ENCODE measurements around the gene MTF1. TPM values are rescaled to one million over a fixed set of nuclear protein-coding genes. Genes with fewer than 3 reads are reported as not detected.
A peak's percentile ranks its signal among the peaks of the same experiment; 100 is the strongest.
"Not testable (repeated sequence)": the region's sequence is repeated elsewhere in the genome, so short reads cannot be mapped to it uniquely, and the experiment has no call there.

The MTF1 gene
- 4.3 and 5.2 TPM in 2 replicates for total RNA-seq

DNA sequence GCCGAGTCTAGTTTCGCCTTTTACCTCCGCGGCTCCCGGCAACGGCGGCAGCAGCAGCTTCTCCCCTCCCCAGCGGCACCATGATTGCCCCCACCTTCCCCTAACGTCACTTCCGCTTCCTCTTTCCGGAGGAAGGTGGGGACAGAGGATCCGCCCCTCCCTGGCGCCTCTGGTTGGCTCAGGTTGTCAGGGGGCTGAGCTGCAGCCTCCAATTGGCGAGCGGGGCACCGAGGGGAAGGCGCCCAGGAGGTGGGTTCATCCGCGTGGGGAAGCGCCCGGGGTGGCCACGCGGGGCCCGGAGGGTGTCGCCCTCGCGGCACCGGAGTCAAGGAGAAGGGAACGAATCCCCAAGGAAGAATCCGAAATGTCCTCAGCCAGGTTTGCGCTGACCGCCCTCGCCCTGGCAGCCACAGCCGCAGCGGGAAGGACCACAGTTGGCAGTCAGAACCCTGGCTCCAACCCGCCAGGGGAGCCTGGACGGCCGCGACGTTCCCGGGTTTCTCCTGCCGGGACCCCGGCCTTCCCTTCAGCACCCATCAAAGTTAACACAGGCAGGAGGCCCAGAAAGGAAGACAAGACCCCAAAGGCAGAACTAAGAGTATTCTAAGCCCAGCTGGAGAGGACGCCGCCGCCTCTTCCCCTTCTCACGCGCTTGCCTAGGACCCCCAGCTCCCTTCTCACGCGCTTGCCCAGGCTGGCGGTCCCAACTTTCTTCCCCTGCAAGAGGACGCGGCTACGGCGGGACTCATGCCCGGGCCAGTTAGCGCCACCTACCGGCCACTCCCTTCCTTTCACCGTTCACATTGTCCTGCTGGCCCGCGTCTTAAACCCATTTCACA is at the start of gene MTF1:
TSS of gene MTF1 (minus strand) at position 86 of the 839 bp plus-strand sequence. CDS start 1,934 bp downstream, outside the sequence.
- no peaks in the 10 kb centered on the region for H3K27me3 ChIP-seq (ENCODE audit: control insufficient read depth, insufficient read depth, low read length)
- peak; percentile 82 for DNase-seq (ENCODE audit: low read depth)
- H3K36me3 ChIP-seq (ENCODE audit: control insufficient read depth, insufficient read depth, low read length): peaks cover 3% of the 10 kb centered on the region
- peak within 1 kb of the TSS; percentile 85 for H3K4me3 ChIP-seq (ENCODE audit: low read depth, low read length)
- TF ChIP-seq, protein P1, sequence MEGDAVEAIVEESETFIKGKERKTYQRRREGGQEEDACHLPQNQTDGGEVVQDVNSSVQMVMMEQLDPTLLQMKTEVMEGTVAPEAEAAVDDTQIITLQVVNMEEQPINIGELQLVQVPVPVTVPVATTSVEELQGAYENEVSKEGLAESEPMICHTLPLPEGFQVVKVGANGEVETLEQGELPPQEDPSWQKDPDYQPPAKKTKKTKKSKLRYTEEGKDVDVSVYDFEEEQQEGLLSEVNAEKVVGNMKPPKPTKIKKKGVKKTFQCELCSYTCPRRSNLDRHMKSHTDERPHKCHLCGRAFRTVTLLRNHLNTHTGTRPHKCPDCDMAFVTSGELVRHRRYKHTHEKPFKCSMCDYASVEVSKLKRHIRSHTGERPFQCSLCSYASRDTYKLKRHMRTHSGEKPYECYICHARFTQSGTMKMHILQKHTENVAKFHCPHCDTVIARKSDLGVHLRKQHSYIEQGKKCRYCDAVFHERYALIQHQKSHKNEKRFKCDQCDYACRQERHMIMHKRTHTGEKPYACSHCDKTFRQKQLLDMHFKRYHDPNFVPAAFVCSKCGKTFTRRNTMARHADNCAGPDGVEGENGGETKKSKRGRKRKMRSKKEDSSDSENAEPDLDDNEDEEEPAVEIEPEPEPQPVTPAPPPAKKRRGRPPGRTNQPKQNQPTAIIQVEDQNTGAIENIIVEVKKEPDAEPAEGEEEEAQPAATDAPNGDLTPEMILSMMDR (IDR thresholded peaks at IDR 0.05; ENCODE audit: insufficient read depth, low read length, poor library complexity, severe bottlenecking): peak; percentile 85

DNA sequence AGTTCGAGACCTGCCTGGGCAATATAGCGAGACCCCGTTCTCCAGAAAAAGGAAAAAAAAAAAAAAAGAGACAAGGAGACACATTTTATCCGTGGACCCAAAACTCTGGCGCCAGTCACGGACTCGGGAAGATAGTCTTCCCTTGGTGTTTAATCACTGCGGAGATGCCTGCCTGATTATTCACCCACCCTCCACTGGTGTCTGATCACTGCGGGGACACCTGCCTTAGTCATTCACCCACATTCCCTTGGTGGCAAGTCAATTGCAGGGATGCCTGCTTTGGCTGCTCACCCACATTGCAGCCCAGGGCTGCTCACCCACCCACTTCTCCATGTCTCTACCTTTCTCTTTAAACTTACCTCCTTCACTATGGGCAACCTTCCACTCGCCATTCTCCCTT is 49.1 kb upstream of the MTF1 start:
- H3K4me3 ChIP-seq (ENCODE audit: low read depth, low read length); H3K36me3 ChIP-seq (ENCODE audit: control insufficient read depth, insufficient read depth, low read length); H3K27me3 ChIP-seq (ENCODE audit: control insufficient read depth, insufficient read depth, low read length); DNase-seq (ENCODE audit: low read depth): not testable (repeated sequence)

DNA sequence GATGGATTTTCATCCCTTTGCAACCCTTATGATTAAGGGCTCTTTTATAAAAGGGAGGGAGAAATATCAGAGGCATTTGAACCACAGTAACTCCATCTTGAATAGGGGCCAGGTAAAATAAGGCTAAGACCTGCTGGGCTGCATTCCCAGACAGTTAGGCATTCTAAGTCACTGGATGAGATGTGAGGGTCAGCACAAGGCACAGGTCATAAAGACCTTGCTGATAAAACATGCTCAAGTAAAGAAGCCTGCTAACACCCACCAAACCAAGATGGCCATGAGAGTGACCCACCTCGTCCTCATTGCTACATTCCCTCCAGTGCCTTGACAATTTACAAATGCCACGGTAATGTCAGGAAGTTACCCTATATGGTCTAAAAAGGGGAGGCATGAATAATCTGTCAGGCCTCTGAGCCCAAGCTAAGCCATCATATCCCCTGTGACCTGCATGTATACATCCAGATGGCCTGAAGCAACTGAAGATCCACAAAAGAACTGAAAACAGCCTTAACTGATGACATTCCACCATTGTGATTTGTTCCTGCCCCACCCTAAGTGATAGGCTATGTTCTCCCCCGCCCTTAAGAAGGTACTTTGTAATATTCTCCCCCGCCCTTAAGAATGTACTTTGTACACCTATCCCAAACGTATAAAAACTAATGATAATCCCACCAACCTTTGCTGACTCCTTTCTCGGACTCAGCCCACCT is 48.2 kb upstream of the MTF1 start:
- H3K27me3 ChIP-seq (ENCODE audit: control insufficient read depth, insufficient read depth, low read length); DNase-seq (ENCODE audit: low read depth); H3K4me3 ChIP-seq (ENCODE audit: low read depth, low read length); H3K36me3 ChIP-seq (ENCODE audit: control insufficient read depth, insufficient read depth, low read length): not testable (repeated sequence)

DNA sequence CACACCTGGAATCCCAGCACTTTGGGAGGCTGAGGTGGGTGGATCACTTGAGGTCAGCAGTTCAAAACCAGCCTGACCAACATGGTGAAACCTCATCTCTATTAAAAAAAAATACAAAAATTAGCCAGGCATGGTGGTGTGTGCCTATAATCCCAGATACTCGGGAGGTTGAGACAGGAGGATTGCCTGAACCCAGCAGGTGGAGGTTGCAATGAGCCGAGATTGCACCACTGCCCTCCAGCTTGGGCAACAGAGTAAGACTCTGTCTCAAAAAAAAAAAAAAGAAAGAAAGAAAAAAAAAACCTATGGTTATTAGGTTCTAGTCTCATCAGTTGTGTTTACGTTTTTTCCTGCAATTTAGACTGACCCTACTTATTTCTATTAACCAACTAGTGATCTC is 47.2 kb upstream of the MTF1 start:
- DNase-seq (ENCODE audit: low read depth); H3K4me3 ChIP-seq (ENCODE audit: low read depth, low read length); H3K27me3 ChIP-seq (ENCODE audit: control insufficient read depth, insufficient read depth, low read length); H3K36me3 ChIP-seq (ENCODE audit: control insufficient read depth, insufficient read depth, low read length): not testable (repeated sequence)

DNA sequence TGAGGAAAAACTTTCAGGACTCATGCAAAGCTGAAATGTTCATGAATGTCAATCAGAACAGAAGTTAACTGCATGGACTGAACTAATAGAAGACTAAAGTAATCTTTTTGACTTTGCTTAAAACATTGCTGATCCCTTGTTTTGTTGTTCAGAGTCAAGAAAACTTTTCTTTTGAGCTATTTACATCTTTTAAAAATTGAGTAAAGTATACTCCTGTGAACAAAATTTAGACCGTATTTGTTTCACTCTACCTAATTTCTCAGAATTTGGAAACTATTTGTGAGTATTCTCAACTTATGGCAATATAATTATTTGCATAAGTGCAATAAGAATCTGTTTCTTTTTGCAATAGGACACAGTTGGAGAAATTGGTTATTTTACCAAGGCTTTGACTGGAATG is 46.3 kb upstream of the MTF1 start:
- Histone ChIP-seq H3K4me3 (ENCODE audit: low read depth, low read length) (no peak overlapping the region), H3K27me3 (ENCODE audit: control insufficient read depth, insufficient read depth, low read length) (no peaks in the 10 kb centered on the region), H3K36me3 (ENCODE audit: control insufficient read depth, insufficient read depth, low read length) (no peaks in the 10 kb centered on the region)
- DNase-seq (ENCODE audit: low read depth): no peak
- TF ChIP-seq, protein P1 (IDR thresholded peaks at IDR 0.05; ENCODE audit: insufficient read depth, low read length, poor library complexity, severe bottlenecking): no peak

DNA sequence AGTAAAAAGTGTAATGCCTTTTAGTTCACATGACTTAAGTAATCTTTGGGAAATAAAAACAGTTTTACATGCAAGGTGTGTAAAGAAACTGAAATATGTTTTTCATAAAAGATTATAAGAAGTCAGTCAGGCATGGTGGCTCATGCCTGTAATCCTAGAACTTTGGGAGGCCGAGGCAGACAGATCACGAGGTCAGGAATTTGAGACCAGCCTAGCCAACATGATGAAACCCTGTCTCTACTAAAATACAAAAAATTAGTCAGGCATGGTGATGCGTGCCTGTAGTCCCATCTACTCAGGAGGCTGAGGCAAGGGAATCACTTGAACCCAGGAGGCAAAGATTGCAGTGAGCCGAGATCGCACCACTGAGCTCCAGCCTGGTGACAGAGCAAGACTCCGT is 44.5 kb upstream of the MTF1 start:
- H3K36me3 ChIP-seq (ENCODE audit: control insufficient read depth, insufficient read depth, low read length); H3K27me3 ChIP-seq (ENCODE audit: control insufficient read depth, insufficient read depth, low read length); DNase-seq (ENCODE audit: low read depth); H3K4me3 ChIP-seq (ENCODE audit: low read depth, low read length): not testable (repeated sequence)

DNA sequence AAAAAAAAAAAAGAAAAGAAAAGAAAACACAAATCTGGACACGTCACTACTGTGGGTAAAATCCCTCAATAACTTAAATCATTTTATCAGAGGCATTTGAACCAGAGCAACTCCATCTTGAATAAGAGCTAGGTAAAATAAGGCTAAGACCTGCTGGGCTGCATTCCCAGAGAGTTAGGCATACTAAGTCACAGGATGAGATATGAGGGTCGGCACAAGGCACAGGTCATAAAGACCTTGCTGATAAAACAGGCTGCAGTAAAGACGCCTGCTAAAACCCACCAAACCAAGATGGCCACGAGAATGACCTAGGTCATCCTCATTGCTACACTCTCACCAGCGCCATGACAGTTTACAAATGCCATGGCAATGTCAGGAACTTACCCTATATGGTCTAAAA is 43.6 kb upstream of the MTF1 start:
- Histone ChIP-seq H3K4me3 (ENCODE audit: low read depth, low read length) (no peak overlapping the region), H3K36me3 (ENCODE audit: control insufficient read depth, insufficient read depth, low read length) (no peaks in the 10 kb centered on the region), H3K27me3 (ENCODE audit: control insufficient read depth, insufficient read depth, low read length) (no peaks in the 10 kb centered on the region)
- TF ChIP-seq, protein P1 (IDR thresholded peaks at IDR 0.05; ENCODE audit: insufficient read depth, low read length, poor library complexity, severe bottlenecking): no peak
- no peak for DNase-seq (ENCODE audit: low read depth)

DNA sequence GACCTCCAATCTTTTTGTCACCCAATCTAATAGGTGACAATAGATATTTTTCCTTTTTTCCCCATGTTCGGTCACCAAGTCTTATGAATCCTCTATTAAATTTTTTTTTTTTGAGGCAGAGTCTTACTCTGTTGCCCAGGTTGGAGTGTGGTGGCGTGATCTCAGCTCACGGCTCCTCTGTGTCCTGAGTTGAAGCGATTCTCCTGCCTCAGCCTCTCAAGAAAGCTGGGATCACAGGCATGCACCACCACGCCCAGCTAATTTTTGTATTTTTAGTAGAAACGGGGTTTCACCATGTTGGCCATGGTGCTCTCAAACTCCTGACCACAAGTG is 42.5 kb upstream of the MTF1 start:
- no peaks in the 10 kb centered on the region for H3K36me3 ChIP-seq (ENCODE audit: control insufficient read depth, insufficient read depth, low read length)
- TF ChIP-seq, protein P1 (IDR thresholded peaks at IDR 0.05; ENCODE audit: insufficient read depth, low read length, poor library complexity, severe bottlenecking): no peak
- no peak for DNase-seq (ENCODE audit: low read depth)
- no peak overlapping the region for H3K4me3 ChIP-seq (ENCODE audit: low read depth, low read length)
- no peaks in the 10 kb centered on the region for H3K27me3 ChIP-seq (ENCODE audit: control insufficient read depth, insufficient read depth, low read length)

Measured in kidney epithelial cell (primary cell).